B cell (primary cell): ENCODE measurements around the gene PSMB10.

ENCODE experiments used
- EZH2 ChIP-seq: IDR thresholded peaks from 2 replicates; pipeline ENCODE4 v1.6.1; 2012; ENCODE audit warnings: borderline replicate concordance, low read depth, mild to moderate bottlenecking, moderate library complexity, low read length; ENCODE audit not compliant: insufficient read depth, poor library complexity, severe bottlenecking
- TF ChIP-seq, protein P1 (sequence below): fragments of 200-600 bp; IDR thresholded peaks from one replicate; pipeline ENCODE4 v1.8.0; 2022; ENCODE audit warnings: antibody characterized with exemption, mild to moderate bottlenecking

DNA sequence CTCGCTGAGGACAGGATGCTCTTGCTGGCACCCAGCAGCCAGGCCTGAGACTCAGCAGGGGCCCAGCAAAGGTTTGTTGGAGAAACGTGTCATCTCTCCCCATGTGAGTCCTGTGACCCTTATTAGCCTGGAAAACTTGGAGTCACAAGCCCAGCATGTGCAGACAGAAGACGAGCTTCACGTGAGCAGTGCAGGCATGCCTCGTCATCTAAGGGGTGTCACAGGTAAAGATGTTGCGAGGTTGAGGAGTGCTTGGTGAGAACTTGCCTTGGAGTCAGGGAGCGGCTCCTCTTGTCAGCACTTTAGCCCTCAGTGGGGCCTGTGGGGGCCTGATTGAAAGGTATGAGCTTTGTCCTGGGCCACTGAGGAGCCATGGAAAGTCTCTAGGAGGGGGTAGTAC lies 2.8 kb downstream of the PSMB10 start:
- TF ChIP-seq, protein P1, sequence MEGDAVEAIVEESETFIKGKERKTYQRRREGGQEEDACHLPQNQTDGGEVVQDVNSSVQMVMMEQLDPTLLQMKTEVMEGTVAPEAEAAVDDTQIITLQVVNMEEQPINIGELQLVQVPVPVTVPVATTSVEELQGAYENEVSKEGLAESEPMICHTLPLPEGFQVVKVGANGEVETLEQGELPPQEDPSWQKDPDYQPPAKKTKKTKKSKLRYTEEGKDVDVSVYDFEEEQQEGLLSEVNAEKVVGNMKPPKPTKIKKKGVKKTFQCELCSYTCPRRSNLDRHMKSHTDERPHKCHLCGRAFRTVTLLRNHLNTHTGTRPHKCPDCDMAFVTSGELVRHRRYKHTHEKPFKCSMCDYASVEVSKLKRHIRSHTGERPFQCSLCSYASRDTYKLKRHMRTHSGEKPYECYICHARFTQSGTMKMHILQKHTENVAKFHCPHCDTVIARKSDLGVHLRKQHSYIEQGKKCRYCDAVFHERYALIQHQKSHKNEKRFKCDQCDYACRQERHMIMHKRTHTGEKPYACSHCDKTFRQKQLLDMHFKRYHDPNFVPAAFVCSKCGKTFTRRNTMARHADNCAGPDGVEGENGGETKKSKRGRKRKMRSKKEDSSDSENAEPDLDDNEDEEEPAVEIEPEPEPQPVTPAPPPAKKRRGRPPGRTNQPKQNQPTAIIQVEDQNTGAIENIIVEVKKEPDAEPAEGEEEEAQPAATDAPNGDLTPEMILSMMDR, result no peak
- no peak for TF ChIP-seq EZH2
